Measurements from ENCODE around the gene TFDP2. TPM values are rescaled to one million over a fixed set of nuclear protein-coding genes. Genes with fewer than 3 reads are reported as not detected.
"Not testable (repeated sequence)": the region's sequence is repeated elsewhere in the genome, so short reads cannot be mapped to it uniquely, and the experiment has no call there.

Gene TFDP2
- polyA plus RNA-seq, 4 donors: 21.9 to 50.5 (median 31.9) TPM

- WGBS, 3 donors: 83 to 86% (median 86%) methylated on average over 4 of the region's 4 CpGs
- Histone ChIP-seq H3K4me1 (ENCODE audit: control insufficient read depth in 3 of 3, insufficient read depth in 2 of 3, low read depth in 1 of 3, low read length in 2 of 3) (peaks cover 0 to 3% (median 0%) of the 10 kb centered on the region in 3 donors), H3K27ac (ENCODE audit: low read depth in 1 of 3, low read length in 2 of 3) (no peak overlapping the region), H3K4me3 (ENCODE audit: low read depth in 1 of 3, low read length in 3 of 3) (no peak overlapping the region), H3K27me3 (ENCODE audit: control insufficient read depth in 3 of 3, insufficient read depth in 3 of 3, low read length in 3 of 3) (no peaks in the 10 kb centered on the region), H3K9me3 (ENCODE audit: control insufficient read depth in 2 of 2, insufficient read depth in 1 of 2, low read depth in 1 of 2, low read length in 1 of 2) (peaks cover 0 to 3% of the 10 kb centered on the region in 2 donors), H3K36me3 (ENCODE audit: control insufficient read depth in 3 of 3, insufficient read depth in 2 of 3, low read depth in 1 of 3, low read length in 3 of 3) (peaks cover 0 to 41% (median 8%) of the 10 kb centered on the region in 3 donors)
- FAIRE-seq (no peak), DNase-seq (no peak)
These were observed 235.0 kb downstream of the TFDP2 start for GRCh38 chr3:141914311-141914710.

GRCh38 chr3:141913150-141913811 lies 236.1 kb downstream of the TFDP2 start:
- H3K27ac ChIP-seq (ENCODE audit: low read depth in 1 of 3, low read length in 2 of 3): no peak overlapping the region
- DNase-seq (peak; percentile 68 to 74), FAIRE-seq (no peak)
- peaks cover 0 to 38% (median 11%) of the 10 kb centered on the region in 3 donors for H3K36me3 ChIP-seq (ENCODE audit: control insufficient read depth in 3 of 3, insufficient read depth in 2 of 3, low read depth in 1 of 3, low read length in 3 of 3)
- WGBS, 3 donors: 26 to 39% (median 32%) methylated on average over 1 of the region's 1 CpG
- H3K4me1 ChIP-seq (ENCODE audit: control insufficient read depth in 3 of 3, insufficient read depth in 2 of 3, low read depth in 1 of 3, low read length in 2 of 3): peaks cover 0 to 3% (median 0%) of the 10 kb centered on the region in 3 donors
- no peaks in the 10 kb centered on the region for H3K27me3 ChIP-seq (ENCODE audit: control insufficient read depth in 3 of 3, insufficient read depth in 3 of 3, low read length in 3 of 3)
- peaks cover 0 to 3% of the 10 kb centered on the region in 2 donors for H3K9me3 ChIP-seq (ENCODE audit: control insufficient read depth in 2 of 2, insufficient read depth in 1 of 2, low read depth in 1 of 2, low read length in 1 of 2)
- H3K4me3 ChIP-seq (ENCODE audit: low read depth in 1 of 3, low read length in 3 of 3): no peak overlapping the region

- not testable (repeated sequence) for H3K9me3 ChIP-seq (ENCODE audit: control insufficient read depth in 2 of 2, insufficient read depth in 1 of 2, low read depth in 1 of 2, low read length in 1 of 2); H3K4me3 ChIP-seq (ENCODE audit: low read depth in 1 of 3, low read length in 3 of 3); H3K4me1 ChIP-seq (ENCODE audit: control insufficient read depth in 3 of 3, insufficient read depth in 2 of 3, low read depth in 1 of 3, low read length in 2 of 3); H3K27me3 ChIP-seq (ENCODE audit: control insufficient read depth in 3 of 3, insufficient read depth in 3 of 3, low read length in 3 of 3); H3K27ac ChIP-seq (ENCODE audit: low read depth in 1 of 3, low read length in 2 of 3); DNase-seq; FAIRE-seq
- 96 to 99% (median 96%) methylated on average over 4 of the region's 4 CpGs for WGBS, 3 donors
- H3K36me3 ChIP-seq (ENCODE audit: control insufficient read depth in 3 of 3, insufficient read depth in 2 of 3, low read depth in 1 of 3, low read length in 3 of 3): peaks cover 6 to 35% (median 13%) of the 10 kb centered on the region in 3 donors
These were observed 239.4 kb downstream of the TFDP2 start for GRCh38 chr3:141909986-141910385.

- H3K36me3 ChIP-seq (ENCODE audit: control insufficient read depth in 3 of 3, insufficient read depth in 2 of 3, low read depth in 1 of 3, low read length in 3 of 3): peaks cover 6 to 34% (median 13%) of the 10 kb centered on the region in 3 donors
These were observed 239.9 kb downstream of the TFDP2 start for GRCh38 chr3:141909408-141909807.

GRCh38 chr3:141905129-141905528 lies 244.2 kb downstream of the TFDP2 start:
- no peak for FAIRE-seq
- H3K36me3 ChIP-seq (ENCODE audit: control insufficient read depth in 3 of 3, insufficient read depth in 2 of 3, low read depth in 1 of 3, low read length in 3 of 3): peaks cover 6 to 32% (median 10%) of the 10 kb centered on the region in 3 donors
- H3K4me3 ChIP-seq (ENCODE audit: low read depth in 1 of 3, low read length in 3 of 3): no peak overlapping the region

More at GRCh38 chr3:141909408-141909807, 239.9 kb downstream of the TFDP2 start:
- FAIRE-seq: no peak
- H3K4me3 ChIP-seq (ENCODE audit: low read depth in 1 of 3, low read length in 3 of 3): no peak overlapping the region
- no peak for DNase-seq
- no peaks in the 10 kb centered on the region for H3K27me3 ChIP-seq (ENCODE audit: control insufficient read depth in 3 of 3, insufficient read depth in 3 of 3, low read length in 3 of 3)
- peaks cover 0 to 3% of the 10 kb centered on the region in 2 donors for H3K9me3 ChIP-seq (ENCODE audit: control insufficient read depth in 2 of 2, insufficient read depth in 1 of 2, low read depth in 1 of 2, low read length in 1 of 2)
- peaks cover 0 to 3% (median 0%) of the 10 kb centered on the region in 3 donors for H3K4me1 ChIP-seq (ENCODE audit: control insufficient read depth in 3 of 3, insufficient read depth in 2 of 3, low read depth in 1 of 3, low read length in 2 of 3)
- no peak overlapping the region for H3K27ac ChIP-seq (ENCODE audit: low read depth in 1 of 3, low read length in 2 of 3)

GRCh38 chr3:141904203-141904602 lies 245.1 kb downstream of the TFDP2 start:
- H3K36me3 ChIP-seq (ENCODE audit: control insufficient read depth in 3 of 3, insufficient read depth in 2 of 3, low read depth in 1 of 3, low read length in 3 of 3): peaks cover 6 to 27% (median 10%) of the 10 kb centered on the region in 3 donors
- DNase-seq: no peak
- H3K4me3 ChIP-seq (ENCODE audit: low read depth in 1 of 3, low read length in 3 of 3): no peak overlapping the region
- no peak overlapping the region for H3K27ac ChIP-seq (ENCODE audit: low read depth in 1 of 3, low read length in 2 of 3)
- WGBS, 3 donors: 65 to 84% (median 67%) methylated on average over 4 of the region's 4 CpGs
- no peaks in the 10 kb centered on the region for H3K4me1 ChIP-seq (ENCODE audit: control insufficient read depth in 3 of 3, insufficient read depth in 2 of 3, low read depth in 1 of 3, low read length in 2 of 3)
- peaks cover 0 to 11% of the 10 kb centered on the region in 2 donors for H3K9me3 ChIP-seq (ENCODE audit: control insufficient read depth in 2 of 2, insufficient read depth in 1 of 2, low read depth in 1 of 2, low read length in 1 of 2)
- no peak for FAIRE-seq
- H3K27me3 ChIP-seq (ENCODE audit: control insufficient read depth in 3 of 3, insufficient read depth in 3 of 3, low read length in 3 of 3): no peaks in the 10 kb centered on the region

More at GRCh38 chr3:141905129-141905528, 244.2 kb downstream of the TFDP2 start:
- 84 to 90% (median 87%) methylated on average over 2 of the region's 2 CpGs for WGBS, 3 donors
- Histone ChIP-seq H3K27me3 (ENCODE audit: control insufficient read depth in 3 of 3, insufficient read depth in 3 of 3, low read length in 3 of 3) (no peaks in the 10 kb centered on the region), H3K4me1 (ENCODE audit: control insufficient read depth in 3 of 3, insufficient read depth in 2 of 3, low read depth in 1 of 3, low read length in 2 of 3) (no peaks in the 10 kb centered on the region), H3K9me3 (ENCODE audit: control insufficient read depth in 2 of 2, insufficient read depth in 1 of 2, low read depth in 1 of 2, low read length in 1 of 2) (peaks cover 0 to 6% of the 10 kb centered on the region in 2 donors), H3K27ac (ENCODE audit: low read depth in 1 of 3, low read length in 2 of 3) (no peak overlapping the region)
- DNase-seq: no peak

- peaks cover 0 to 11% of the 10 kb centered on the region in 2 donors for H3K9me3 ChIP-seq (ENCODE audit: control insufficient read depth in 2 of 2, insufficient read depth in 1 of 2, low read depth in 1 of 2, low read length in 1 of 2)
- H3K4me1 ChIP-seq (ENCODE audit: control insufficient read depth in 3 of 3, insufficient read depth in 2 of 3, low read depth in 1 of 3, low read length in 2 of 3): no peaks in the 10 kb centered on the region
- no peaks in the 10 kb centered on the region for H3K27me3 ChIP-seq (ENCODE audit: control insufficient read depth in 3 of 3, insufficient read depth in 3 of 3, low read length in 3 of 3)
- WGBS, 3 donors: 80 to 92% (median 85%) methylated on average over 2 of the region's 2 CpGs
- H3K4me3 ChIP-seq (ENCODE audit: low read depth in 1 of 3, low read length in 3 of 3): no peak overlapping the region
- FAIRE-seq (no peak), DNase-seq (no peak)
- H3K27ac ChIP-seq (ENCODE audit: low read depth in 1 of 3, low read length in 2 of 3): no peak overlapping the region
- peaks cover 3 to 23% (median 5%) of the 10 kb centered on the region in 3 donors for H3K36me3 ChIP-seq (ENCODE audit: control insufficient read depth in 3 of 3, insufficient read depth in 2 of 3, low read depth in 1 of 3, low read length in 3 of 3)
These were observed 247.4 kb downstream of the TFDP2 start for GRCh38 chr3:141901914-141902313.

GRCh38 chr3:141900343-141900742 lies 249.0 kb downstream of the TFDP2 start:
- DNase-seq (no peak), FAIRE-seq (no peak)
- Histone ChIP-seq H3K4me1 (ENCODE audit: control insufficient read depth in 3 of 3, insufficient read depth in 2 of 3, low read depth in 1 of 3, low read length in 2 of 3) (no peaks in the 10 kb centered on the region), H3K27me3 (ENCODE audit: control insufficient read depth in 3 of 3, insufficient read depth in 3 of 3, low read length in 3 of 3) (no peaks in the 10 kb centered on the region), H3K27ac (ENCODE audit: low read depth in 1 of 3, low read length in 2 of 3) (no peak overlapping the region), H3K36me3 (ENCODE audit: control insufficient read depth in 3 of 3, insufficient read depth in 2 of 3, low read depth in 1 of 3, low read length in 3 of 3) (peaks cover 3 to 23% (median 5%) of the 10 kb centered on the region in 3 donors), H3K4me3 (ENCODE audit: low read depth in 1 of 3, low read length in 3 of 3) (no peak overlapping the region), H3K9me3 (ENCODE audit: control insufficient read depth in 2 of 2, insufficient read depth in 1 of 2, low read depth in 1 of 2, low read length in 1 of 2) (peaks cover 0 to 11% of the 10 kb centered on the region in 2 donors)
- 93 to 100% (median 96%) methylated on average over 3 of the region's 3 CpGs for WGBS, 3 donors
